ENCODE measurements around the gene CCBE1. TPM values are rescaled to one million over a fixed set of nuclear protein-coding genes. Genes with fewer than 3 reads are reported as not detected.

The CCBE1 gene
- polyA plus RNA-seq, 1 donor from 2014 or later: 0.19 TPM

GRCh38 chr18:59721931-59722330 lies 24.7 kb upstream of the CCBE1 start:
- H3K4me2 ChIP-seq (ENCODE audit: low read length): no peak overlapping the region
- no peaks in the 10 kb centered on the region for H3K9me2 ChIP-seq (ENCODE audit: insufficient read depth, low read length)
- H3K9me3 ChIP-seq (ENCODE audit: low read length): no peaks in the 10 kb centered on the region
- no peak for TF ChIP-seq TAF1 (IDR thresholded peaks at IDR 0.05; ENCODE audit: low read depth)
- no peak for TF ChIP-seq MXI1 (conservative IDR thresholded peaks at IDR 0.05; ENCODE audit: poor library complexity, severe bottlenecking)
- no peak for TF ChIP-seq RAD21 (conservative IDR thresholded peaks at IDR 0.05)
- TF ChIP-seq EP300 (conservative IDR thresholded peaks at IDR 0.05; ENCODE audit: poor library complexity, severe bottlenecking): no peak
- no peak for TF ChIP-seq CTCF (IDR thresholded peaks at IDR 0.05; ENCODE audit: poor library complexity, severe bottlenecking)
- TF ChIP-seq EZH2 (IDR thresholded peaks at IDR 0.05; ENCODE audit: borderline replicate concordance, insufficient read depth, low read length, poor library complexity, severe bottlenecking): no peak
- TF ChIP-seq POLR2AphosphoS5 (IDR thresholded peaks at IDR 0.05): no peak
- TF ChIP-seq REST (IDR thresholded peaks at IDR 0.05; ENCODE audit: borderline replicate concordance): no peak
- no peak for TF ChIP-seq SMC3 (conservative IDR thresholded peaks at IDR 0.05; ENCODE audit: poor library complexity)
- H3K4me3 ChIP-seq (ENCODE audit: low read length): no peak overlapping the region
- H2AFZ ChIP-seq (ENCODE audit: low read depth, low read length): no peak overlapping the region
- no peaks in the 10 kb centered on the region for H4K20me1 ChIP-seq (ENCODE audit: insufficient read depth)
- H3K27ac ChIP-seq (ENCODE audit: low read length): no peak overlapping the region
- H3K27me3 ChIP-seq (ENCODE audit: insufficient read depth, low read depth, low read length): no peaks in the 10 kb centered on the region
- H3K79me2 ChIP-seq (replicated peaks; ENCODE audit: insufficient read depth, low read length): no peaks in the 10 kb centered on the region
- no peaks in the 10 kb centered on the region for H3K36me3 ChIP-seq (ENCODE audit: insufficient read depth, low read length)
- H3F3A ChIP-seq (ENCODE audit: insufficient read depth, low read length, poor library complexity, severe bottlenecking): no peaks in the 10 kb centered on the region
- H3K9ac ChIP-seq (ENCODE audit: low read length): no peak overlapping the region

- no peak overlapping the region for H3K4me3 ChIP-seq (ENCODE audit: low read length)
- H4K20me1 ChIP-seq (ENCODE audit: insufficient read depth): no peaks in the 10 kb centered on the region
- H3K4me2 ChIP-seq (ENCODE audit: low read length): no peak overlapping the region
- no peaks in the 10 kb centered on the region for H3K9me2 ChIP-seq (ENCODE audit: insufficient read depth, low read length)
- no peaks in the 10 kb centered on the region for H3K9me3 ChIP-seq (ENCODE audit: low read length)
- H3K27ac ChIP-seq (ENCODE audit: low read length): no peak overlapping the region
- TF ChIP-seq MXI1 (conservative IDR thresholded peaks at IDR 0.05; ENCODE audit: poor library complexity, severe bottlenecking) (no peak), EP300 (conservative IDR thresholded peaks at IDR 0.05; ENCODE audit: poor library complexity, severe bottlenecking) (no peak), EZH2 (IDR thresholded peaks at IDR 0.05; ENCODE audit: borderline replicate concordance, insufficient read depth, low read length, poor library complexity, severe bottlenecking) (no peak), POLR2AphosphoS5 (IDR thresholded peaks at IDR 0.05) (no peak), CTCF (IDR thresholded peaks at IDR 0.05; ENCODE audit: poor library complexity, severe bottlenecking) (no peak), REST (IDR thresholded peaks at IDR 0.05; ENCODE audit: borderline replicate concordance) (no peak), RAD21 (conservative IDR thresholded peaks at IDR 0.05) (no peak), SMC3 (conservative IDR thresholded peaks at IDR 0.05; ENCODE audit: poor library complexity) (no peak), TAF1 (IDR thresholded peaks at IDR 0.05; ENCODE audit: low read depth) (no peak)
- H3K79me2 ChIP-seq (replicated peaks; ENCODE audit: insufficient read depth, low read length): no peaks in the 10 kb centered on the region
- H3K27me3 ChIP-seq (ENCODE audit: insufficient read depth, low read depth, low read length): no peaks in the 10 kb centered on the region
- no peaks in the 10 kb centered on the region for H3K36me3 ChIP-seq (ENCODE audit: insufficient read depth, low read length)
- no peak overlapping the region for H3K9ac ChIP-seq (ENCODE audit: low read length)
- no peak overlapping the region for H2AFZ ChIP-seq (ENCODE audit: low read depth, low read length)
- no peaks in the 10 kb centered on the region for H3F3A ChIP-seq (ENCODE audit: insufficient read depth, low read length, poor library complexity, severe bottlenecking)
Measured at GRCh38 chr18:59721211-59721610, 24.0 kb upstream of the CCBE1 start.
